ENCODE data around the gene CAMTA1. TPM values are rescaled to one million over a fixed set of nuclear protein-coding genes. Genes with fewer than 3 reads are reported as not detected.

The CAMTA1 gene
- total and polyA plus RNA-seq, 9 of the 15 experiments (the other 6 are each of a cell fraction or from before 2014, with no cell fraction given), result 43.9 to 161 (median 65.9) TPM

- TF ChIP-seq BCLAF1 (IDR thresholded peaks at IDR 0.05; ENCODE audit: borderline replicate concordance in 1 of 2, control insufficient read depth in 1 of 2, low read depth in 2 of 2, low read length in 1 of 2), result no peak
- TF ChIP-seq TSC22D4 (tag; IDR thresholded peaks at IDR 0.05), result no peak
- 0 out of 2 replicates have a peak, but pooled peaks have one; percentile 27 for TF ChIP-seq DIDO1 (tag; IDR thresholded peaks at IDR 0.05; ENCODE audit: low read depth)
- no peak for TF ChIP-seq PTRF (tag; IDR thresholded peaks at IDR 0.05)
- no peak for TF ChIP-seq ZHX1 (conservative IDR thresholded peaks at IDR 0.05; ENCODE audit: low read length)
- 0 out of 2 replicates have a peak, but pooled peaks have one; percentile 50 for TF ChIP-seq SMAD3 (CRISPR knock-in tag; conservative IDR thresholded peaks at IDR 0.05)
- TF ChIP-seq CREM (IDR thresholded peaks at IDR 0.05; ENCODE audit: low read depth), result peak; percentile 44
- no peak for TF ChIP-seq HOXB6 (CRISPR knock-in tag; IDR thresholded peaks at IDR 0.05; ENCODE audit: borderline replicate concordance)
- TF ChIP-seq ZNF121 (CRISPR knock-in tag; conservative IDR thresholded peaks at IDR 0.05), result no peak
- peak; percentile 86 for TF ChIP-seq ESRRA (IDR thresholded peaks at IDR 0.05; ENCODE audit: borderline replicate concordance, low read depth)
- TF ChIP-seq RBM14 (IDR thresholded peaks at IDR 0.05; ENCODE audit: borderline replicate concordance, insufficient read depth, low read depth, low read length), result no peak
- TF ChIP-seq KLF16 (IDR thresholded peaks at IDR 0.05), result 0 out of 2 replicates have a peak, but pooled peaks have one; percentile 44
- no peak for TF ChIP-seq SRSF1 (IDR thresholded peaks at IDR 0.05; ENCODE audit: low read depth, low read length)
- TF ChIP-seq ZNF277 (CRISPR knock-in tag; IDR thresholded peaks at IDR 0.05; ENCODE audit: borderline replicate concordance), result no peak
- no peak for TF ChIP-seq ZNF347 (CRISPR knock-in tag; IDR thresholded peaks at IDR 0.05; ENCODE audit: low read depth)
- TF ChIP-seq ATF3 (IDR thresholded peaks at IDR 0.05), result no peak
- no peak for TF ChIP-seq ATF3 (CRISPR knock-in tag; conservative IDR thresholded peaks at IDR 0.05)
Measured at GRCh38 chr1:7586031-7586941, 801.0 kb downstream of the CAMTA1 start (continued).
